ENCODE data around the gene KLRC4. TPM values are rescaled to one million over a fixed set of nuclear protein-coding genes. Genes with fewer than 3 reads are reported as not detected.
"Not testable (repeated sequence)": the region's sequence is repeated elsewhere in the genome, so short reads cannot be mapped to it uniquely, and the experiment has no call there.

KLRC4 gene
- total and polyA plus RNA-seq, 2 donors (not counting 1 experiment from before 2014, with no cell fraction given) = not detected

DNA sequence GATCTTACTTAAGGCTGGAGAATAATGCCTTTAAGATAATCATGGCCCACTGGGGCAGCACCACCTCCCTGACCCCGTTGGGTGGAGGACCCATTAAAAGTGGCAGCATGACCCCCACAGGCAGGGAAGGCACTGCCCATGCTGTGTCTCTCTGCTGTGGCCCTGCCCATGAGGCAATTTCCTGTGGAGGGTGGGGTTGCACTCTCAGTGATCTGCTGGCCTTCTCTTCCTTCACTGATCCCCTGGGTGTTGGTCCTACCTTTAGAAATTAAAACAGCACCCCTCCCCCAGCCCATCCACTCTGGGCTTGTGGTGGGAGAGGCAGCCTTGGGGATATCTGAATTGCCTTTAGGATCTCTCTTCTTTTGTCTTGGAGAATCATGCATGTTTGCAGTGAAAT lies 37.0 kb downstream of the KLRC4 start:
- Histone ChIP-seq H3K9ac (ENCODE audit: insufficient read depth, low read length) (no peak overlapping the region), H4K20me1 (ENCODE audit: control insufficient read depth, extremely low read depth, insufficient read depth, low read length) (no peaks in the 10 kb centered on the region), H3K4me2 (ENCODE audit: extremely low read depth, insufficient read depth, low read length) (no peak overlapping the region), H2AFZ (ENCODE audit: low read length) (no peak overlapping the region), H3K79me2 (ENCODE audit: control insufficient read depth, insufficient read depth, low read length) (no peaks in the 10 kb centered on the region), H3K4me1 (ENCODE audit: control insufficient read depth, extremely low read depth, insufficient read depth, low read length) (no peaks in the 10 kb centered on the region), H3K36me3 (ENCODE audit: control insufficient read depth, insufficient read depth, low read length) (no peaks in the 10 kb centered on the region), H3K4me3 (replicated peaks in 1 of 4; ENCODE audit: control extremely low read depth in 1 of 4, insufficient read depth in 1 of 4, low read depth in 3 of 4, low read length in 4 of 4) (no peak overlapping the region), H3K27me3 (ENCODE audit: control insufficient read depth, insufficient read depth, low read length) (no peaks in the 10 kb centered on the region), H3K9me3 (ENCODE audit: control insufficient read depth, insufficient read depth, low read depth, low read length) (no peaks in the 10 kb centered on the region), H3K27ac (ENCODE audit: insufficient read depth, low read length) (no peak overlapping the region)
- no peak for DNase-seq (ENCODE audit: low read depth in 2 of 2)
- TF ChIP-seq EZH2 (IDR thresholded peaks at IDR 0.05; ENCODE audit: low read length, missing control alignments) = no peak
- TF ChIP-seq, protein P1, sequence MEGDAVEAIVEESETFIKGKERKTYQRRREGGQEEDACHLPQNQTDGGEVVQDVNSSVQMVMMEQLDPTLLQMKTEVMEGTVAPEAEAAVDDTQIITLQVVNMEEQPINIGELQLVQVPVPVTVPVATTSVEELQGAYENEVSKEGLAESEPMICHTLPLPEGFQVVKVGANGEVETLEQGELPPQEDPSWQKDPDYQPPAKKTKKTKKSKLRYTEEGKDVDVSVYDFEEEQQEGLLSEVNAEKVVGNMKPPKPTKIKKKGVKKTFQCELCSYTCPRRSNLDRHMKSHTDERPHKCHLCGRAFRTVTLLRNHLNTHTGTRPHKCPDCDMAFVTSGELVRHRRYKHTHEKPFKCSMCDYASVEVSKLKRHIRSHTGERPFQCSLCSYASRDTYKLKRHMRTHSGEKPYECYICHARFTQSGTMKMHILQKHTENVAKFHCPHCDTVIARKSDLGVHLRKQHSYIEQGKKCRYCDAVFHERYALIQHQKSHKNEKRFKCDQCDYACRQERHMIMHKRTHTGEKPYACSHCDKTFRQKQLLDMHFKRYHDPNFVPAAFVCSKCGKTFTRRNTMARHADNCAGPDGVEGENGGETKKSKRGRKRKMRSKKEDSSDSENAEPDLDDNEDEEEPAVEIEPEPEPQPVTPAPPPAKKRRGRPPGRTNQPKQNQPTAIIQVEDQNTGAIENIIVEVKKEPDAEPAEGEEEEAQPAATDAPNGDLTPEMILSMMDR (conservative IDR thresholded peaks at IDR 0.05 in 1 of 2, IDR thresholded peaks at IDR 0.05 in 1 of 2; ENCODE audit: low read depth in 1 of 2, low read length in 2 of 2) = no peak

DNA sequence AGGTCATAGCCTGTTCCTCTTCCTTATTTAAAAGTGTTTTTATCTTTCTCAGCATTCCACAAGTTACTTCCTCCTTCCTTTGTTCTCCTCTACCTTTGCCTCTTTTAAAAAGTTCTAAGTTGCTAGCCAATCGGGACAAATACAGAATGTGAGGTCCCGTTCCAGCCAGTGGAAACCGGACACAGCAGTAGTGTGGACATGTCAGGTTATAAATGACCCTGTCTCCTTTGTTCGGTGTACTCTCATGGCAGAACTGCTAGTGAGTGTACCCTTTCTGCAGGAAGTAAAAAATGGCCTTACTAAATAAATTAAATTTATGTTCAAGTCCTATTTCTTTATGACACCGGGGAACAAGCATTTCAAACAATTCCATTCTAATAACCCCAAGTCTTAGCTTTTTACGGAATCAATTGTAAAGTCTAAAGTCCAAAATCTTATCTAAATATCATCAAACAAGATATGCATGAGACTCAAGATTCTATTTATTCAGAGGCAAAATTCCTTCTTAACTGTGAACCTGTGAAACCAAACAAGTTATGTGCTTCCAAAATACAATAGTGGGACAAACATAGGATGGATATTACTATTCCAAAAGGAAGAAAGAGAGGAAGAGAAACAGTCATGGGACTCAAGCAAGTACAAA lies 37.5 kb downstream of the KLRC4 start:
- not testable (repeated sequence) for H3K36me3 ChIP-seq (ENCODE audit: control insufficient read depth, insufficient read depth, low read length); H3K79me2 ChIP-seq (ENCODE audit: control insufficient read depth, insufficient read depth, low read length); H3K27ac ChIP-seq (ENCODE audit: insufficient read depth, low read length); H3K4me2 ChIP-seq (ENCODE audit: extremely low read depth, insufficient read depth, low read length); H4K20me1 ChIP-seq (ENCODE audit: control insufficient read depth, extremely low read depth, insufficient read depth, low read length); H3K4me1 ChIP-seq (ENCODE audit: control insufficient read depth, extremely low read depth, insufficient read depth, low read length); H2AFZ ChIP-seq (ENCODE audit: low read length); H3K27me3 ChIP-seq (ENCODE audit: control insufficient read depth, insufficient read depth, low read length); H3K4me3 ChIP-seq (replicated peaks in 1 of 4; ENCODE audit: control extremely low read depth in 1 of 4, insufficient read depth in 1 of 4, low read depth in 3 of 4, low read length in 4 of 4); H3K9ac ChIP-seq (ENCODE audit: insufficient read depth, low read length); H3K9me3 ChIP-seq (ENCODE audit: control insufficient read depth, insufficient read depth, low read depth, low read length); DNase-seq (ENCODE audit: low read depth in 2 of 2)

DNA sequence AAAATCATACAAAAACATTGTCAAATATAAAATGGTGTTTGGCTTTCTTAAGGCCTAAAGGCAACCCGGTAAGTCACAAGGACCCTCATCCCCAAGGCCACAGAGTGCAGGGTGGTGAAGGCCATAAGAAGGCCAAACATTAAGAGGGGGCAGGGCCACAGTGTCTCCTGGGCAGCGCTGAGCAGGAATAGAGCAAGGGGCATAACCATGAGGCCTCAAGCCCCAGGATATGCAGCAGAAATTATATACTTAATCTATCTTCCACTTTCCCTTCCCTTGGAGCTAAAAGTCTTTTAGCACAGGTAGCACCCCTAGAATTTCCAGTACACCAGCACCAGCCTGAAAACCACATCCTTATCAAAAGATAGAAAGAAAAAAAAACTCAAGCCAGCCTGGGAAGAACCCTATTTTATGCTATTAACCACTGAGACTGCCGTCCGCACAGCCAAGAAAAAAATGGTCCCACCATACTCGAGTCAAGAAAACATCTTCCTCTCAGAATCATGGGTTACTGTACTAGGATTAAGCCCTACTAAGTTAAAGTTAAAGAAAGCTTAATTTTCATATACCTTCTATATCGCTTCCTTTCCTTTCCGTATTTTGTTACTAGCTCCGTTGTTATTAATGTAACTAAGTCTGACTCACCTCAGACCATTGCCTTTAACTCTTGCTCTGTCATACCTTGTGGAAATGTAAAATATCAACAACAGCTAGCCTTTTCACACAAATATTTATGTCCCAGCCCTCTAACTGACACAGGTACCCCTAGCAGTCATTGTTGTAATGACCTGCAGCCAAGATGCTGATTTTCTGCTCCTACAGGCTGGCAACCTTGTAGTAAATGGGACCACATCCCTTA lies 39.8 kb downstream of the KLRC4 start:
- H4K20me1 ChIP-seq (ENCODE audit: control insufficient read depth, extremely low read depth, insufficient read depth, low read length) = no peaks in the 10 kb centered on the region
- no peak overlapping the region for H3K4me3 ChIP-seq (replicated peaks in 1 of 4; ENCODE audit: control extremely low read depth in 1 of 4, insufficient read depth in 1 of 4, low read depth in 3 of 4, low read length in 4 of 4)
- H3K9ac ChIP-seq (ENCODE audit: insufficient read depth, low read length) = no peak overlapping the region
- no peak overlapping the region for H3K4me2 ChIP-seq (ENCODE audit: extremely low read depth, insufficient read depth, low read length)
- no peak overlapping the region for H2AFZ ChIP-seq (ENCODE audit: low read length)
- TF ChIP-seq, protein P1 (conservative IDR thresholded peaks at IDR 0.05 in 1 of 2, IDR thresholded peaks at IDR 0.05 in 1 of 2; ENCODE audit: low read depth in 1 of 2, low read length in 2 of 2) = no peak
- no peak for TF ChIP-seq EZH2 (IDR thresholded peaks at IDR 0.05; ENCODE audit: low read length, missing control alignments)
- no peak overlapping the region for H3K27ac ChIP-seq (ENCODE audit: insufficient read depth, low read length)
- H3K36me3 ChIP-seq (ENCODE audit: control insufficient read depth, insufficient read depth, low read length) = no peaks in the 10 kb centered on the region
- no peaks in the 10 kb centered on the region for H3K27me3 ChIP-seq (ENCODE audit: control insufficient read depth, insufficient read depth, low read length)
- H3K9me3 ChIP-seq (ENCODE audit: control insufficient read depth, insufficient read depth, low read depth, low read length) = no peaks in the 10 kb centered on the region
- no peaks in the 10 kb centered on the region for H3K79me2 ChIP-seq (ENCODE audit: control insufficient read depth, insufficient read depth, low read length)
- peaks cover 4% of the 10 kb centered on the region for H3K4me1 ChIP-seq (ENCODE audit: control insufficient read depth, extremely low read depth, insufficient read depth, low read length)
- DNase-seq (ENCODE audit: low read depth in 2 of 2) = no peak

Measured in fibroblast of lung (primary cell).